Transverse colon (tissue), 4 donors: ENCODE measurements around the gene ELK3. TPM values are rescaled to one million over a fixed set of nuclear protein-coding genes. Genes with fewer than 3 reads are reported as not detected.
A peak's percentile ranks its signal among the peaks of the same experiment; 100 is the strongest.

Experiments used
- DNase-seq: peaks from one replicate; pipeline ENCODE4 v3.0.0-alpha.2; 2019
- H3K27ac ChIP-seq, 4 donors: fragments of 200-600 bp; sonication (generic); 2 replicates each; pipeline ENCODE4 v1.5.1; 2016 to 2018; ENCODE audit warnings: inconsistent platforms in 4 of 4
- H3K27me3 ChIP-seq: fragments of 200-600 bp; sonication (generic); 2 replicates; pipeline ENCODE4 v1.5.1; 2017; ENCODE audit warnings: inconsistent platforms
- H3K36me3 ChIP-seq, 4 donors: fragments of 200-600 bp; sonication (generic); 2 replicates each; pipeline ENCODE4 v1.5.1; 2017 to 2019; ENCODE audit warnings: inconsistent platforms in 4 of 4
- H3K4me1 ChIP-seq, 4 donors: fragments of 200-600 bp; sonication (generic); 2 replicates each; pipeline ENCODE4 v1.5.1; 2017 to 2020; ENCODE audit warnings: inconsistent platforms in 4 of 4
- H3K4me3 ChIP-seq, 4 donors: fragments of 200-600 bp; sonication (generic); 1 replicate in 1 of 4; 2 replicates in 3 of 4; pipeline versions ENCODE4 v1.5.1 to v1.6.1; 2017 to 2019; ENCODE audit warnings: inconsistent platforms in 4 of 4
- H3K9me3 ChIP-seq, 2 donors: fragments of 200-600 bp; sonication (generic); 2 replicates each; pipeline ENCODE4 v1.5.1; 2017 to 2019; ENCODE audit warnings: inconsistent platforms in 2 of 2
- CTCF ChIP-seq, 5 experiments: fragments of 200-600 bp in 3 of 5; fragments of 450-650 bp in 2 of 5; sonication (generic) in 3 of 5; IDR thresholded peaks; 1 replicate in 2 of 5; 2 replicates in 3 of 5; pipeline ENCODE4 v1.5.1; 2016 to 2017; ENCODE audit warnings: antibody characterized with exemption in 5 of 5, inconsistent platforms in 3 of 5, mild to moderate bottlenecking in 2 of 5, moderate library complexity in 1 of 5
- EP300 ChIP-seq: sonication (generic); formaldehyde crosslinking; IDR thresholded peaks from one replicate; pipeline ENCODE4 v1.6.1; 2017; ENCODE audit warnings: antibody characterized with exemption, low read depth
- POLR2A ChIP-seq: fragments of 450-650 bp; IDR thresholded peaks from one replicate; pipeline ENCODE4 v1.6.1; 2016; ENCODE audit warnings: antibody characterized with exemption, mild to moderate bottlenecking, moderate library complexity
- POLR2AphosphoS5 ChIP-seq, 3 donors: sonication (generic); formaldehyde crosslinking; IDR thresholded peaks; one replicate each; pipeline ENCODE4 v1.6.1; 2016; ENCODE audit warnings: antibody characterized with exemption in 3 of 3
- WGBS, 2 donors: methylation state at CpG; one replicate each; pipeline ENCODE4 v1.1.5; 2018; ENCODE audit warnings: low coverage in 1 of 2; 5-methylcytosine and 5-hydroxymethylcytosine counted together
- in situ Hi-C, 4 donors: fragments of 200-750 bp; cut with MboI; loops; one replicate each; pipeline versions ENCODE4 v1.15.0 to v1.15.1; 2017; ENCODE audit warnings: low sequenced_read_pairs in 3 of 4, low pct_ligation_motif_present in 1 of 4, low pct_unique_long_range_greater_than_20kb in 1 of 4
- intact Hi-C: fragments of 100-400 bp; cut with DNase I; formaldehyde crosslinking; loops from one replicate; pipeline ENCODE4 v1.15.1; 2023; ENCODE audit warnings: low total_unique reads
- total RNA-seq, 4 donors: library from RNA; depleted of rRNA; stranded (reverse); fragments of >200 nt; gene quantifications; one replicate each; pipeline ENCODE4 v1.1.0, GENCODE V29; 2016

Gene ELK3
- total RNA-seq, 4 donors from 2014 or later = 2.2 to 11.3 (median 5.3) TPM

GRCh38 chr12:96285158-96285557 is 91.0 kb downstream of the ELK3 start:
- H3K9me3 ChIP-seq = no peaks in the 10 kb centered on the region
- intact Hi-C loops (no loop called here), in situ Hi-C loops (no loop called here)
- TF ChIP-seq CTCF (IDR thresholded peaks at IDR 0.05) = no peak
- TF ChIP-seq POLR2A = no peak
- TF ChIP-seq EP300 = no peak
- TF ChIP-seq POLR2AphosphoS5 (IDR thresholded peaks at IDR 0.05) = no peak
- H3K27ac ChIP-seq = peak overlapping the region in 1 of 4 donors; percentile 21
- H3K4me1 ChIP-seq = no peaks in the 10 kb centered on the region
- H3K4me3 ChIP-seq = no peak overlapping the region
- no peaks in the 10 kb centered on the region for H3K27me3 ChIP-seq
- DNase-seq = no peak
- peaks cover 0 to 81% (median 28%) of the 10 kb centered on the region in 4 donors for H3K36me3 ChIP-seq

GRCh38 chr12:96289067-96289466 is 94.9 kb downstream of the ELK3 start:
- DNase-seq = no peak
- 74 to 95% methylated on average over 3 to 5 of the region's 5 CpGs for WGBS, 2 donors
- H3K4me3 ChIP-seq = no peak overlapping the region
- no peaks in the 10 kb centered on the region for H3K27me3 ChIP-seq
- TF ChIP-seq CTCF (IDR thresholded peaks at IDR 0.05) (no peak), POLR2A (no peak), POLR2AphosphoS5 (IDR thresholded peaks at IDR 0.05) (no peak)
- H3K4me1 ChIP-seq = no peaks in the 10 kb centered on the region
- intact Hi-C loops (no loop called here), in situ Hi-C loops (no loop called here)
- H3K9me3 ChIP-seq = no peaks in the 10 kb centered on the region
- peaks cover 0 to 60% (median 18%) of the 10 kb centered on the region in 4 donors for H3K36me3 ChIP-seq
- no peak overlapping the region for H3K27ac ChIP-seq

DNA sequence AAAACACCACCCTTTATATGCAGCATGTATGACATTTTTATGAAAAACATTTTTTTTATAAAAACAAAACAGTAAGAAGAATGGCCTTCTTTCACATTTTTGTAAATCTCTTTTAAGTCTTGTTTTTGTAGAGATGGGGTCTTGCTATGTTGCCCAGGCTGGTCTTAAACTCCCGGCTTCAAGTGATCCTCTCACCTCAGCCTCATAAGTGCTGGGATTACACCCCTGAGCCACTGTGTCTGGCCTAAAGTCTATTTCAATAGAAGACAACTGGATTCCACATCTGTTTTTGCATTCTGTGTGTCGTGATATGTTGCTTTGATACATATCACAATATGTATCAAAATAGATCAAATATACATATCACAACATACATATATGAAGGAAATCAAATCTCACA is 98.9 kb downstream of the ELK3 start:
- no peak for TF ChIP-seq POLR2AphosphoS5 (IDR thresholded peaks at IDR 0.05)
- no peak for TF ChIP-seq EP300
- TF ChIP-seq CTCF (IDR thresholded peaks at IDR 0.05) = no peak
- no peak for TF ChIP-seq POLR2A
- peaks cover 0 to 7% (median 0%) of the 10 kb centered on the region in 4 donors for H3K4me1 ChIP-seq
- no peaks in the 10 kb centered on the region for H3K9me3 ChIP-seq
- no peak for DNase-seq
- 94 to 99% methylated on average over 2 of the region's 2 CpGs for WGBS, 2 donors
- H3K27ac ChIP-seq = no peak overlapping the region
- H3K27me3 ChIP-seq = no peaks in the 10 kb centered on the region
- peaks cover 0 to 26% (median 1%) of the 10 kb centered on the region in 4 donors for H3K36me3 ChIP-seq
- no peak overlapping the region for H3K4me3 ChIP-seq
- intact Hi-C loops (no loop called here), in situ Hi-C loops (no loop called here)

DNA sequence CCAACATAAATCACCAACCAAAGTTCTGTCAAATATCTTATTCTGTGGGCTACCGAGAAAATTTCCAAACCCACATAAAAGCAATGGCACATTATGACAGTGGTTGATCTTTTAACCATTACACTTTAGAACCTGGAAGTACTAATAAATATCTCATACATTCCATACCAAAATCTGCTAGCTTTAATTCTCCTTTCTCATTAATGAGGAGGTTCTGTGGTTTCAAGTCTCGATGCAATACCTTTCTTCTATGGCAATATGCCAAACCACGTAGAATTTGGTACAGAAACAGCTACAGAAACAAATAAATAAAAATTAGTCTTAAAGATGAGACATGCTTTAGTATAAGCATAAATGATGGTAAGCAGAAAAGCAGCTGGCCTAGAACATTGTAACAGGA is 100.7 kb downstream of the ELK3 start:
- H3K4me3 ChIP-seq = no peak overlapping the region
- H3K27me3 ChIP-seq = no peaks in the 10 kb centered on the region
- no peak for DNase-seq
- 49 to 65% methylated on average over 2 to 3 of the region's 3 CpGs for WGBS, 2 donors
- H3K9me3 ChIP-seq = no peaks in the 10 kb centered on the region
- no peak for TF ChIP-seq CTCF (IDR thresholded peaks at IDR 0.05)
- TF ChIP-seq EP300 = no peak
- TF ChIP-seq POLR2AphosphoS5 (IDR thresholded peaks at IDR 0.05) = no peak
- no peak for TF ChIP-seq POLR2A
- H3K27ac ChIP-seq = no peak overlapping the region
- peaks cover 0 to 7% (median 0%) of the 10 kb centered on the region in 4 donors for H3K4me1 ChIP-seq
- H3K36me3 ChIP-seq = peaks cover 0 to 23% (median 4%) of the 10 kb centered on the region in 4 donors
- intact Hi-C loops = no loop called here
- in situ Hi-C loops = no loop called here
